ENCODE results near the gene CCDC68. TPM values are rescaled to one million over a fixed set of nuclear protein-coding genes. Genes with fewer than 3 reads are reported as not detected.

Gene CCDC68
- total RNA-seq, 1 donor from 2014 or later = 0.99 TPM

- no peak for DNase-seq (ENCODE audit: low read depth in 2 of 2)
These were observed 2.6 kb upstream of the CCDC68 start for GRCh38 chr18:54961868-54962267.

- DNase-seq (ENCODE audit: low read depth in 2 of 2) = peak in 1 of 2 donors; percentile 72
These were observed 1.8 kb upstream of the CCDC68 start for GRCh38 chr18:54961016-54961423.

GRCh38 chr18:54960197-54960596, 936 bp upstream of the CCDC68 start:
- no peak for DNase-seq (ENCODE audit: low read depth in 2 of 2)

GRCh38 chr18:54957996-54958395, 1.3 kb downstream of the CCDC68 start:
- DNase-seq (ENCODE audit: low read depth in 2 of 2) = peak in 1 of 2 donors; percentile 46

- peak in 1 of 2 donors; percentile 13 for DNase-seq (ENCODE audit: low read depth in 2 of 2)
These were observed 1.9 kb downstream of the CCDC68 start for GRCh38 chr18:54957296-54957832.

GRCh38 chr18:54956506-54956905, 2.8 kb downstream of the CCDC68 start:
- no peak for DNase-seq (ENCODE audit: low read depth in 2 of 2)

GRCh38 chr18:54952026-54952425, 7.2 kb downstream of the CCDC68 start:
- peak in 1 of 2 donors; percentile 10 for DNase-seq (ENCODE audit: low read depth in 2 of 2)

- DNase-seq (ENCODE audit: low read depth in 2 of 2) = no peak
These were observed 9.0 kb downstream of the CCDC68 start for GRCh38 chr18:54950221-54950620.

GRCh38 chr18:54949588-54949987, 9.7 kb downstream of the CCDC68 start:
- peak in 1 of 2 donors; percentile 16 for DNase-seq (ENCODE audit: low read depth in 2 of 2)

GRCh38 chr18:54948350-54948837, 10.9 kb downstream of the CCDC68 start:
- no peak for DNase-seq (ENCODE audit: low read depth in 2 of 2)

- peak; percentile 14 to 59 for DNase-seq (ENCODE audit: low read depth in 2 of 2)
These were observed 12.2 kb downstream of the CCDC68 start for GRCh38 chr18:54947091-54947490.

GRCh38 chr18:54946149-54946581, 13.1 kb downstream of the CCDC68 start:
- peak; percentile 53 to 60 for DNase-seq (ENCODE audit: low read depth in 2 of 2)

- peak; percentile 20 to 25 for DNase-seq (ENCODE audit: low read depth in 2 of 2)
These were observed 13.6 kb downstream of the CCDC68 start for GRCh38 chr18:54945576-54946125.

- DNase-seq (ENCODE audit: low read depth in 2 of 2) = no peak
These were observed 16.7 kb downstream of the CCDC68 start for GRCh38 chr18:54942569-54942968.

GRCh38 chr18:54942144-54942543, 17.1 kb downstream of the CCDC68 start:
- no peak for DNase-seq (ENCODE audit: low read depth in 2 of 2)

- no peak for DNase-seq (ENCODE audit: low read depth in 2 of 2)
These were observed 19.8 kb downstream of the CCDC68 start for GRCh38 chr18:54939361-54939917.

GRCh38 chr18:54938506-54938905, 20.8 kb downstream of the CCDC68 start:
- no peak for DNase-seq (ENCODE audit: low read depth in 2 of 2)

- peak in 1 of 2 donors; percentile 56 for DNase-seq (ENCODE audit: low read depth in 2 of 2)
These were observed 26.8 kb downstream of the CCDC68 start for GRCh38 chr18:54932472-54932871.

GRCh38 chr18:54931152-54931551, 28.1 kb downstream of the CCDC68 start:
- DNase-seq (ENCODE audit: low read depth in 2 of 2) = no peak

- DNase-seq (ENCODE audit: low read depth in 2 of 2) = peak in 1 of 2 donors; percentile 9
These were observed 31.0 kb downstream of the CCDC68 start for GRCh38 chr18:54928236-54928635.

GRCh38 chr18:54926593-54927325, 32.5 kb downstream of the CCDC68 start:
- DNase-seq (ENCODE audit: low read depth in 2 of 2) = peak in 1 of 2 donors; percentile 17

GRCh38 chr18:54924948-54925347, 34.3 kb downstream of the CCDC68 start:
- peak; percentile 7 to 42 for DNase-seq (ENCODE audit: low read depth in 2 of 2)
